GM12872 (cell line): ENCODE measurements around the gene NXNL1.

Source experiments
- TF ChIP-seq, protein P1 (sequence below): IDR thresholded peaks from 3 replicates; pipeline ENCODE4 v1.5.1; 2011; ENCODE audit warnings: low read depth, mild to moderate bottlenecking, low read length, moderate library complexity; ENCODE audit not compliant: insufficient read depth

The NXNL1 gene

GRCh38 chr19:17469481-17470067 is 8.8 kb upstream of the NXNL1 start:
- TF ChIP-seq, protein P1, sequence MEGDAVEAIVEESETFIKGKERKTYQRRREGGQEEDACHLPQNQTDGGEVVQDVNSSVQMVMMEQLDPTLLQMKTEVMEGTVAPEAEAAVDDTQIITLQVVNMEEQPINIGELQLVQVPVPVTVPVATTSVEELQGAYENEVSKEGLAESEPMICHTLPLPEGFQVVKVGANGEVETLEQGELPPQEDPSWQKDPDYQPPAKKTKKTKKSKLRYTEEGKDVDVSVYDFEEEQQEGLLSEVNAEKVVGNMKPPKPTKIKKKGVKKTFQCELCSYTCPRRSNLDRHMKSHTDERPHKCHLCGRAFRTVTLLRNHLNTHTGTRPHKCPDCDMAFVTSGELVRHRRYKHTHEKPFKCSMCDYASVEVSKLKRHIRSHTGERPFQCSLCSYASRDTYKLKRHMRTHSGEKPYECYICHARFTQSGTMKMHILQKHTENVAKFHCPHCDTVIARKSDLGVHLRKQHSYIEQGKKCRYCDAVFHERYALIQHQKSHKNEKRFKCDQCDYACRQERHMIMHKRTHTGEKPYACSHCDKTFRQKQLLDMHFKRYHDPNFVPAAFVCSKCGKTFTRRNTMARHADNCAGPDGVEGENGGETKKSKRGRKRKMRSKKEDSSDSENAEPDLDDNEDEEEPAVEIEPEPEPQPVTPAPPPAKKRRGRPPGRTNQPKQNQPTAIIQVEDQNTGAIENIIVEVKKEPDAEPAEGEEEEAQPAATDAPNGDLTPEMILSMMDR = no peak

DNA sequence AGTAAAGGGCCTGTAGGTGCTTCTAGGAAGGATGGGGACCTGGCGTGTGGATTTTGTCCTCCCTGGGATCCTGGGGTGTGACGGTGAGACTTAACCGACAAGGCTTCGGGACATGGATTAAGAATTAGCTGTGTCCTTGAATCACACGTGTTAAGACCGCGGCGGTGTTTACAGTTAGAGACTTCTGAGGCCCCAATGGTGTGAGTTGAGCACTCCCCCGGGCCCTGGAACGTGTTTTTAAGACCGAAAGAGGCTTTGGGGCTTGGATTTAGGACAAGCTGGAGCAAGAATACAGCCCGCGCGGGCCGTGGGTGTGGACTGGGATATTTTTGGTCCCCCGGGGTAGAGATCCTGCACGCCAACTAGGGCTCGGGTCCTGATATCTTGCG is 8.4 kb upstream of the NXNL1 start:
- TF ChIP-seq, protein P1 = no peak

DNA sequence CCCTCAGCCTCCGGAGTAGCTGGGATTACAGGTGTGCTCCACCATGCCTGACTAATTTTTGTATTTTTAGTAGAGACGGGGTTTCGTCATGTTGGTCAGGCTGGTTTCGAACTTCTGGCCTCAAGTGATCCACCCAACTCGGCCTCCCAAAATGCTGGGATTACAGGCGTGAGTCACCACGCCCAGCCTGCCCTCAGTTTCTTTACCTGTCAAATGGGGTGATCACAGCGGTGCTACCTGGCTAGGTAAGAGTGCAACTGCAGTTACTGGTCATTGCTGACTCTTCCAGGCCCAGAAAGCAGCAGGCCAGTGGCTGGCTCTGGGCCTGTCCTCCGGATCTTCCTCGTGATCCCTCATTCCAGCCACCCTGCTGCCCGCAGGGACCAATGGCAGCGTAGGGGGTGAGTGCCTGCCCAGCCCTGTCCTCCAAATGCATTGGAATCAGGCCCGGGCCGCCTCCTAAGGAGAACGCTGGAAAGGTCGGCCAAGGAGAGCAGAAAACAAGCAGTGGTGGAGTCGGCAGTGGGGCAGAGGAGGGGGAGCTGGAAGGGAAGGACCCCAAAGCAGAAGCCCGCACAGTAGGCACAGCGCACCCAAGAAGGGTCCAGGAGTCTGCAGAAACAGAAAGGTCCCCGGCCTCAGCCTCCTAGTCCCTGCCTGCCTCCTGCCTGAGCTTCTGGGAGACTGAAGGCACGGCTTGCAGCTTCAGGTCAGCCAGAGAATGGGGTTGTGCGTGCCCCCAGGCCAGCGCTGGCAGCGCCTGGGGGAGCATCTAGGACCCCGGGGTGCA is 7.8 kb upstream of the NXNL1 start:
- TF ChIP-seq, protein P1 = no peak

GRCh38 chr19:17467471-17468301 is 7.0 kb upstream of the NXNL1 start:
- TF ChIP-seq, protein P1 = no peak

- TF ChIP-seq, protein P1 = no peak
Measured at GRCh38 chr19:17466487-17466850, 5.7 kb upstream of the NXNL1 start.

- TF ChIP-seq, protein P1 = no peak
Measured at GRCh38 chr19:17458970-17459369, 1.8 kb downstream of the NXNL1 start.

DNA sequence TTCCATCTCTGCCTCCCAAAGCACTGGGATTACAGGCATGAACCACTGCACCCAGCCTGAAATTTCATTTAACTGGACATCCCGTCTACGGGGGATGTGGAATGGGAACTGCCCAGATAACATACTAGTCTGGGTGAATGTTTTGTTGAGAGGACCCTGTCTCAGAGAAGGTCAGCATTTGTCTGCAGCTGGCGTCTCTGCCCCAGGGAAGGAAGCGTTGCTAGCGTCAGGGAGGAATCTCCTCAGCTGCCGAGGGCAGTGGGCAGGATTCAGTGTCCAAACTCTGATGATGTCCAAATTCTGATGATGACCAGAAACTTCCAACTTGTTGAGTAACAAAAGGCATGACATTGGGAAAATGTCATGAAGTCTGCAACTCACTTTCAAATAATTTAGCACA is 3.1 kb downstream of the NXNL1 start:
- TF ChIP-seq, protein P1 = no peak
